IMR-90 (cell line): ENCODE results near the gene MCRIP2. TPM values are rescaled to one million over a fixed set of nuclear protein-coding genes. Genes with fewer than 3 reads are reported as not detected.

Experiments
- ATAC-seq: fragments of 200-7000 bp; cut with Tn5 transposase; 2 replicates; pipeline ENCODE4 v1.9.1; 2020; ENCODE audit warnings: low read depth, mild to moderate bottlenecking, moderate library complexity
- BruUV-seq: library from RNA; stranded (reverse); fragments of 400-500 nt; replicated peaks from 2 replicates; lab custom pipeline; 2021; lab: Mats Ljungman, UMichigan
- CTCF ChIA-PET: fragments of 300-600 bp; formaldehyde crosslinking; extraction: SDS; loops from one replicate; lab custom pipeline; 2021; ENCODE audit warnings: antibody characterized with exemption; lab: Yijun Ruan, JAX
- POLR2A ChIA-PET: fragments of 300-600 bp; sonication (Branson Sonifier 250); formaldehyde crosslinking; loops from one replicate; lab custom pipeline; 2022; ENCODE audit warnings: antibody characterized with exemption; ENCODE audit not compliant: unreplicated experiment; lab: Charles Lee
- DNase-seq: peaks from one replicate; pipeline ENCODE4 v3.0.0; 2013
- H2AFZ ChIP-seq: replicated peaks from 2 replicates; pipeline ENCODE3; 2013; ENCODE audit warnings: low read length, mild to moderate bottlenecking; ENCODE audit not compliant: poor library complexity
- H2AK5ac ChIP-seq: 2 replicates; pipeline ENCODE4 v1.6.1; 2013; ENCODE audit warnings: low read depth, low read length, inconsistent platforms
- H2AK9ac ChIP-seq: replicated peaks from 2 replicates; pipeline ENCODE3; 2013; ENCODE audit warnings: mild to moderate bottlenecking, low read depth, low read length, moderate library complexity; ENCODE audit not compliant: poor library complexity
- H2BK120ac ChIP-seq: 2 replicates; pipeline ENCODE4 v1.6.1; 2013; ENCODE audit warnings: low read depth, low read length, inconsistent platforms
- H2BK15ac ChIP-seq: 3 replicates; pipeline ENCODE4 v1.6.1; 2013; ENCODE audit warnings: low read depth, low read length, inconsistent platforms
- H2BK20ac ChIP-seq: 2 replicates; pipeline ENCODE4 v1.6.1; 2013; ENCODE audit warnings: low read depth, mild to moderate bottlenecking, inconsistent platforms, low read length, moderate library complexity
- H2BK5ac ChIP-seq: 2 replicates; pipeline ENCODE4 v1.6.1; 2013; ENCODE audit warnings: mild to moderate bottlenecking, low read depth, low read length, inconsistent platforms; ENCODE audit not compliant: poor library complexity, severe bottlenecking
- H3K14ac ChIP-seq: replicated peaks from 2 replicates; pipeline ENCODE4 v1.6.1; 2013; ENCODE audit warnings: low read depth, low read length, inconsistent platforms
- H3K18ac ChIP-seq: 2 replicates; pipeline ENCODE4 v1.6.1; 2013; ENCODE audit warnings: low read depth, low read length, control low read depth
- H3K23ac ChIP-seq: 2 replicates; pipeline ENCODE4 v1.6.1; 2013; ENCODE audit warnings: low read depth, low read length, inconsistent platforms
- H3K27ac ChIP-seq: 2 replicates; pipeline ENCODE4 v1.5.1; 2013; ENCODE audit warnings: mild to moderate bottlenecking, control low read depth, low read length; ENCODE audit not compliant: insufficient read depth
- H3K27me3 ChIP-seq: 2 replicates; pipeline ENCODE4 v1.6.1; 2013; ENCODE audit warnings: low read length; ENCODE audit not compliant: control insufficient read depth, insufficient read depth
- H3K36me3 ChIP-seq: 2 replicates; pipeline ENCODE4 v1.6.1; 2013; ENCODE audit warnings: low read length, mixed read lengths; ENCODE audit not compliant: control insufficient read depth, insufficient read depth
- H3K4ac ChIP-seq: 2 replicates; pipeline ENCODE4 v1.6.1; 2013; ENCODE audit warnings: low read depth, low read length, inconsistent platforms
- H3K4me1 ChIP-seq: 2 replicates; pipeline ENCODE4 v1.6.1; 2013; ENCODE audit warnings: low read length, mixed read lengths; ENCODE audit not compliant: control insufficient read depth, insufficient read depth
- H3K4me2 ChIP-seq: 2 replicates; pipeline ENCODE4 v1.6.1; 2013; ENCODE audit warnings: low read depth, mild to moderate bottlenecking, control low read depth, low read length, moderate library complexity
- H3K4me3 ChIP-seq: 2 replicates; pipeline ENCODE4 v1.5.1; 2013; ENCODE audit warnings: low read depth, mild to moderate bottlenecking, control low read depth, low read length, moderate library complexity; ENCODE audit not compliant: insufficient read depth
- H3K56ac ChIP-seq: 2 replicates; pipeline ENCODE4 v1.6.1; 2013; ENCODE audit warnings: low read length, inconsistent platforms; ENCODE audit not compliant: insufficient read depth; ENCODE audit errors: extremely low read depth
- H3K79me1 ChIP-seq, 2 experiments: 2 replicates each; pipeline ENCODE4 v1.6.1; 2013; ENCODE audit warnings: low read length in 2 of 2, inconsistent platforms in 1 of 2, low read depth in 1 of 2
- H3K9ac ChIP-seq: 2 replicates; pipeline ENCODE4 v1.6.1; 2013; ENCODE audit warnings: low read depth, low read length, control low read depth
- H3K9me1 ChIP-seq: 2 replicates; pipeline ENCODE4 v1.6.1; 2013; ENCODE audit warnings: low read length, inconsistent platforms; ENCODE audit not compliant: insufficient read depth
- H3K9me3 ChIP-seq: 2 replicates; pipeline ENCODE4 v1.6.1; 2013; ENCODE audit warnings: low read length; ENCODE audit not compliant: control insufficient read depth, insufficient read depth
- H4K20me1 ChIP-seq: 2 replicates; pipeline ENCODE4 v1.6.1; 2013; ENCODE audit warnings: low read length, inconsistent platforms; ENCODE audit not compliant: insufficient read depth
- H4K5ac ChIP-seq: 2 replicates; pipeline ENCODE4 v1.6.1; 2013; ENCODE audit warnings: mild to moderate bottlenecking, low read depth, low read length, control low read depth
- H4K8ac ChIP-seq, 2 experiments: 2 replicates each; pipeline ENCODE4 v1.6.1; 2013; ENCODE audit warnings: low read depth in 2 of 2, low read length in 2 of 2, control low read depth in 1 of 2, inconsistent platforms in 1 of 2
- H4K91ac ChIP-seq: 2 replicates; pipeline ENCODE4 v1.6.1; 2013; ENCODE audit warnings: low read depth, low read length, inconsistent platforms; ENCODE audit not compliant: insufficient read depth
- BHLHE40 ChIP-seq: fragments of 150-350 bp; IDR thresholded peaks from 2 replicates; pipeline ENCODE4 v1.6.1; 2016; ENCODE audit warnings: mild to moderate bottlenecking, low read depth, low read length
- CHD1 ChIP-seq: IDR thresholded peaks from 2 replicates; pipeline ENCODE4 v1.6.1; 2012; ENCODE audit warnings: low read depth, low read length, improper control_type of control experiment
- CTCF ChIP-seq: conservative IDR thresholded peaks from 2 replicates; pipeline ENCODE4 v1.5.1; 2012; ENCODE audit warnings: mild to moderate bottlenecking, low read depth, low read length, improper control_type of control experiment
- ELK1 ChIP-seq: fragments of 150-350 bp; IDR thresholded peaks from 2 replicates; pipeline ENCODE4 v1.6.1; 2016; ENCODE audit warnings: low read depth, mild to moderate bottlenecking, low read length, moderate library complexity, borderline replicate concordance
- MAZ ChIP-seq: IDR thresholded peaks from 2 replicates; pipeline ENCODE4 v1.6.1; 2012; ENCODE audit warnings: low read depth, mild to moderate bottlenecking, low read length, improper control_type of control experiment, moderate library complexity, borderline replicate concordance
- POLR2A ChIP-seq: IDR thresholded peaks from 2 replicates; pipeline ENCODE4 v1.6.1; 2012; ENCODE audit warnings: mild to moderate bottlenecking, low read depth, low read length
- RAD21 ChIP-seq: IDR thresholded peaks from 2 replicates; pipeline ENCODE4 v1.6.1; 2012; ENCODE audit warnings: low read length, improper control_type of control experiment
- RCOR1 ChIP-seq: IDR thresholded peaks from 2 replicates; pipeline ENCODE4 v1.6.1; 2012; ENCODE audit warnings: mild to moderate bottlenecking, low read length, improper control_type of control experiment; ENCODE audit not compliant: insufficient replicate concordance
- WGBS, 2 experiments: methylation state at CpG; one replicate each; pipeline versions ENCODE4 v1.1.5 to v1.1.7; 2013; ENCODE audit warnings: missing lambda C conversion rate in 2 of 2; ENCODE audit not compliant: insufficient read length in 1 of 2; ENCODE audit errors: extremely low coverage in 2 of 2; 5-methylcytosine and 5-hydroxymethylcytosine counted together
- dilution Hi-C: fragments of 300-500 bp; cut with HindIII; formaldehyde crosslinking; loops from one replicate; pipeline ENCODE4 v1.14.3; 2018; ENCODE audit warnings: low sequenced_read_pairs; ENCODE audit not compliant: unreplicated experiment
- in situ Hi-C: fragments of 300-500 bp; cut with MboI; formaldehyde crosslinking; loops from 3 replicates; pipeline ENCODE4 v1.14.3; 2019; ENCODE audit warnings: low sequenced_read_pairs, inconsistent platforms, mixed read lengths
- intact Hi-C: fragments of 100-400 bp; cut with micrococcal nuclease; formaldehyde crosslinking; loops from 2 replicates; pipeline ENCODE4 v1.10.0; 2022
- polyA plus RNA-seq, 3 experiments: library from polyadenylated mRNA; depleted of rRNA; stranded (reverse); fragments of >200 nt; gene quantifications; 2 replicates each; pipeline ENCODE4 v1.2.3, GENCODE V29; 2012; ENCODE audit warnings: low replicate concordance in 1 of 3
- total RNA-seq: library from RNA; depleted of rRNA; stranded (reverse); fragments of >200 nt; gene quantifications from 2 replicates; pipeline ENCODE4 v1.2.3, GENCODE V29; 2012

Gene MCRIP2
- total and polyA plus RNA-seq, 2 of the 4 experiments (the other 2 are of a cell fraction), result 6.3 to 19.6 TPM

- Histone ChIP-seq H3K4ac (no peak overlapping the region), H4K91ac (no peak overlapping the region), H3K36me3 (no peaks in the 10 kb centered on the region), H2BK20ac (no peak overlapping the region), H3K27me3 (peaks cover 48% of the 10 kb centered on the region), H3K9ac (no peak overlapping the region), H2BK15ac (no peak overlapping the region), H3K18ac (no peak overlapping the region), H2AFZ (no peak overlapping the region), H4K5ac (no peak overlapping the region), H3K9me3 (no peaks in the 10 kb centered on the region; the same call in 1 of the 2 replicates), H3K79me1 (peaks cover 9 to 12% of the 10 kb centered on the region in 2 experiments; a peak in 3 of 4 replicates), H4K8ac (no peak overlapping the region), H2AK9ac (no peak overlapping the region), H3K23ac (no peak overlapping the region), H3K9me1 (peaks cover 11% of the 10 kb centered on the region), H3K56ac (no peak overlapping the region), H3K4me3 (no peak overlapping the region), H2BK5ac (no peak overlapping the region), H4K20me1 (peaks cover 4% of the 10 kb centered on the region; the same call in 1 of the 2 replicates), H3K14ac (no peak overlapping the region), H3K27ac (no peak overlapping the region), H3K4me1 (peaks cover 12% of the 10 kb centered on the region), H2AK5ac (no peak overlapping the region), H3K4me2 (no peak overlapping the region), H2BK120ac (no peak overlapping the region)
- dilution Hi-C loops (no loop called here), in situ Hi-C loops (no loop called here), intact Hi-C loops (no loop called here)
- DNase-seq (no peak), ATAC-seq (no peak)
- ChIA-PET CTCF (no interaction called here), POLR2A (no interaction called here)
- TF ChIP-seq CHD1 (no peak), CTCF (no peak), RAD21 (no peak), BHLHE40 (no peak), MAZ (no peak), RCOR1 (no peak), ELK1 (no peak), POLR2A (no peak)
- no TSS peak for BruUV-seq
- 2% methylated on average over 10 of the region's 37 CpGs; no CpG with 5 or more reads in 1 of the 2 experiments for WGBS, 2 experiments
Observed at GRCh38 chr16:693766-694165, 52.1 kb downstream of the MCRIP2 start.
